COLO829 (cell line): ENCODE measurements around the gene CAPN5.
A peak's percentile ranks its signal among the peaks of the same experiment; 100 is the strongest.

ENCODE experiments used
- DNase-seq: peaks from one replicate; pipeline ENCODE4 v3.0.0; 2012; ENCODE audit warnings: low spot score

CAPN5 gene

DNA sequence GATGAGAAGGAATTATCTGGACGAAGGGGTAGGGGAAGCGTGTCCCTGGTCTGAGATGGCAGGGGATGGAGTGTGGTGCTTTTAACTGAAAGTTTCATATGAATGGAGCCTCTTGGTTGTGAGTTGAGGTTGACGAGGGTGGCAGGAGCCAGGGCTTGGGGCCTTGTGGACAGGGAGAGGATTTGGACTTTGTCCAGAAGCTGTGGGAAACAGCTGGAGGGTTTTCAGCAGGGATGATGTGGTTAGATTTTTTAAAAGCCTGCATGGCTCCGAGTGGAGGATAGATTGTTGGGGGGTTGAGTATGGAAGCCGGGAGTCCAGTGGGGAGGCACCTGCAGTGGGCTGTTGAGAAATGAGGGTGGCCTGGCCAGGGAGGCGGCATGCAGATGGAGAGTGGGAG, 86.1 kb downstream of the CAPN5 start:
- no peak for DNase-seq

DNA sequence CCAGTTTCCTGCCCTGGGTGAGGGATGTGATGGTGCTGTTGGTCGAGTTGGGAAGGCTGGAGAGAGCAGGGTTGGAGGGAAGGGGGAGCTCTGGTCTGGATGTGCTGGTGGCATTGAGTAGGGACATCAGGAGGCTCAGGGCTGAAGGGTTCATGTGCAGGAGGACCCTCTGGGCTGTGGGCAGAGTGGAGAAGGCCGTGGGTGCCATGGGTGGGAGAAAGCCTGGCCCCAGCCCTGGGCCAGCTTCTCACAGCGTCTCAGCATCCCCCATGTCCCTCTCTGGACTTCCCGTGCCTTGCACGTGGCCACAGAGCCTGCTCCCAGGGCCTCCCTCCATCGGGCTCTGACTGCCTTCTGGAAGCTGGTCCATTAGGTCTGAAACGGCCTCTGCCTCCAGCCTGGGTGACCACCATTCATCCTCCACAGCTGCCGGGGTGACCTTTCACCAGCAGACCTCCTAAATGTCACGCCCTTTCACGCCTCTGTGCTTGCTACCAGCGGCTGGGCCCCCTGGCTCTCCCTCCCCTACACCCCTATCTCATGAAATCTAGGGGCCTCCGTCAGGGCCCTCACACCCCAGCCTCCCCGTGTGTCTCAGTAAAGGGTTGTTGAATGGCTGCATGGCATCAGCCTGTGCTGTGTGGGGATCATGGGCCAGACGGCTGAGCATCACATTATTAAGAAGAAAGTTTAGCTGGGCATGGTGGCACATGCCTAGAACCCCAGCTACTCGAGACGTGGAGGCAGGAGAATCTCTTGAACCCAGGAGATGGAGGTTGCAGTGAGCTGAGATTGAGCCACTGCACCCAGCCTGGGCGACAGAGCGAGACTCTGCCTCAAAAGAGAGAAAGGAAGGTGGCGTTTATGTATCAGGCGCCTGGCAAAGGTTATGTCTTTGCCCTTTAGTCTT, 86.8 kb downstream of the CAPN5 start:
- DNase-seq = no peak

DNA sequence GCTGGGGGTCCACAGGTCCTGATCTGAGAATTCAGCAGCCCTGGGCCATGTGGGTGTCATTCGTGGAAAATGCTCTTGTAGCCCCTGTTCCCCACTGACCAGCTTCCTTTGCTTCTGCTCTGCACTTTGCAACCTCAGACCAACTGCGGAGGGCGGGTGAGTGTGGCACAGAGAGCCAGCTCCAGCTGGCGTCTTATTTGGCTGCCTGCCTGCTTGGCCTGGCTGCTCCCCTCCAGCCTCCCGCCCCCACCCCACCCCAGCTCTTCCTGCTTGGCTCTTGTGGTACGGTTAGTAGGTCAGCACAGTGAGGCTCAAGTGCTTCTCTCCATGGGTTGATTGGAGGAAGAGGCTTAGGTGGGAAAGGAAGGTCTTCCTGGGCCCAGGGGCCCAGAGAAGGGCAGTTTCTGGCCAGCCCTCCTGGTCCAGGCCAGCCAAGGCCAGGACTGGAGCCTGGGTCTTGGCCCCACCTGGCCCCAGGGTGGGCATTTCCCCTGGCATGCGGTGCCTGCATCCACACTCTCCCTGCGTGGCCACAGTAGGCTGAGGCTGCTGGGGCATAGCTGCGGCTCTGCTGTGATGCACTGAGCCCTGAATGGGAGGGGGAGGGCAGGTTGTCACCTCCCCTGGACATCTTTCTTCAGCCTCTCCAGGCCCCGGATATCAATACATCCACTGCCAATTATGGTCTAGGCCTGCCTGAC, 87.8 kb downstream of the CAPN5 start:
- no peak for DNase-seq

DNA sequence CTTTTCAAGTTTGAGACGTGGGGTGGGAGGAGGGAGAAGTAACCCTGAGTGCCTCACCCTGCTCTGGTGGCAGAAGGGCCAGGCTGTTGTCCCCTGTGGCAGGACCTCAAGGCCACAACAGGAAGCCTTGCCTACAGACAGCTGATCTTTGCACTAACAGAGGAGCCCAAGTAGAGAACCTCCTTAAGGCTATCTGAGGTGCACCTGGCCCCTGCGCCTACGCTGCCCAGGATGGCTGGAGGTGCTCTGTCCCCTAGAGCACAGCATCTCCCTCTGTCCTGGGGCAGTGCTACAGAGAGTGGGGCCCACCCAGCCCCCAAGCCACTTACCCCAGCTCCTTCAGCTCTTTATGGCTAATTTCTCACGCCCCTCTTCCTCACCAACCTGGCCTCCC, 88.3 kb downstream of the CAPN5 start:
- no peak for DNase-seq

DNA sequence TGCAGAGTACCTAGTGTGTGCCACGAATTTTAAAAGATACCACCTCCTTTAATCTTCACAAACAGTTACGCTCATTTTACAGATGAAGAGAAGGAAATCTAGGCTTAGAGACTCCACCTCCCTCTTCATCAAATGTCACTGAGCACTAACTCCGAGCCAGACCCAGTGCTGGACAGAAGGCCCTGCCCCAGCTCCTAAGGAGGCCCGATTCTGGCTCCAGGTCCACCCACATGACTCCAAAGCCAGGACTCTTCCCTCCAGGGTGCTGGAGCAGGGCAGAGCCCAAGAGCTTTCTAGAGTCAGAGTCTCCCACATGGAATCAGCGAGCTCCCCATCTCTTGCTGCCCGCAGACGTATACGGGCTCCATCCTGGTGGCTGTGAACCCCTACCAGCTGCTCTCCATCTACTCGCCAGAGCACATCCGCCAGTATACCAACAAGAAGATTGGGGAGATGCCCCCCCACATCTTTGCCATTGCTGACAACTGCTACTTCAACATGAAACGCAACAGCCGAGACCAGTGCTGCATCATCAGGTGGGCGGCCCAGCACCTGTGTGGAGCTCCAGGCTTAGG, 88.9 kb downstream of the CAPN5 start:
- DNase-seq = no peak

DNA sequence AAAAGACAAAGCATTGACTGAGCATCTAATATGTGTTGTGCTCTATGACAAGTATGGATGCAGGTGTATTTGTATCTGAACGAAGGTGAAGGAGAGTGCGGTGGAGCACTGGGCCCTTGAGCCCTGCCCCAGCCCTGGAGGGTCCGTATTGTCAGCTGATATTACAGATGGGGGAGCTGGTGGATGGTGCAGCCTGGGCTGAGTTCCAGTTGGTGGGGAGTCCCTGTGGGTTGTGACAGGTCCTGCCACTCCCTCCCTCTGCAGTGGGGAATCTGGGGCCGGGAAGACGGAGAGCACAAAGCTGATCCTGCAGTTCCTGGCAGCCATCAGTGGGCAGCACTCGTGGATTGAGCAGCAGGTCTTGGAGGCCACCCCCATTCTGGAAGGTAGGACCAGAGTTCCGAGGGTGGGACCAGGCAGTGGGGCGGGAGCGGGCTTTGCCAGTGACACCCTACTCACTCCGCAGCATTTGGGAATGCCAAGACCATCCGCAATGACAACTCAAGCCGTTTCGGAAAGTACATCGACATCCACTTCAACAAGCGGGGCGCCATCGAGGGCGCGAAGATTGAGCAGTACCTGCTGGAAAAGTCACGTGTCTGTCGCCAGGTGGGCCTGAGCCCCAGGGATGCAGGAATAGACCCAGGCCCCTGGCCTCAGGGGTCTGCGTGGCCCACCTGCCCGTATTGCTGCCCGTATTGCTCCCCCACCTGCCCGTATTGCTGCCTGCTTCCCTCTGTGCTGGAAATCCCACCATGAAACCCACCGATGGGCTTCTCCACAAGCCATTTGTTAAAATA, 89.8 kb downstream of the CAPN5 start:
- no peak for DNase-seq

DNA sequence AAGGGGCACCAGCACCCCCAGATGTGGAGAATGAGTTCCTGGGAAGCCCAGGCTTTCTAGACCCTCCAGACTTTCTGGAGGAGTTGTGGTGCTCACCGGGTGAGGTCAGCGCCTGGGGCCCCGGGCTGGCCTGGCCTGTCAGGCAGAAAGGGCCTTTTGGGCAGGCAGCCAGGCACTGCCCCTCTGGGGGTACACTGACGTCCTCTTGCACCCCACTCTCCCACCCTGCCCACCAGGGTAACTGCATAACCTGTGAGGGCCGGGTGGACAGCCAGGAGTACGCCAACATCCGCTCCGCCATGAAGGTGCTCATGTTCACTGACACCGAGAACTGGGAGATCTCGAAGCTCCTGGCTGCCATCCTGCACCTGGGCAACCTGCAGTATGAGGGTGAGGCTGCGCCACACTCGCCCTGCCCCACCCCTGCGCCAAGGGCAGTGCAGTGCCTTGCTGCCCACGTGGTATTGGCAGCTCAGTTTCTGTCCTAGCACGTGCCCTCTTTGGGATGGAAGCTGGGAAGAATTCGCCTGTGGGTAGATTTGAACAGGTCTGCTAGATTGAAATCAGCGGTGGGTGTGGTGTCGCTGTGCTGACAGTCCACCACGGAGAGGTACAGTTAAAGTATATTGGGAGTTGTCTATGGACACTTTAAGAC, 91.4 kb downstream of the CAPN5 start:
- DNase-seq = no peak

DNA sequence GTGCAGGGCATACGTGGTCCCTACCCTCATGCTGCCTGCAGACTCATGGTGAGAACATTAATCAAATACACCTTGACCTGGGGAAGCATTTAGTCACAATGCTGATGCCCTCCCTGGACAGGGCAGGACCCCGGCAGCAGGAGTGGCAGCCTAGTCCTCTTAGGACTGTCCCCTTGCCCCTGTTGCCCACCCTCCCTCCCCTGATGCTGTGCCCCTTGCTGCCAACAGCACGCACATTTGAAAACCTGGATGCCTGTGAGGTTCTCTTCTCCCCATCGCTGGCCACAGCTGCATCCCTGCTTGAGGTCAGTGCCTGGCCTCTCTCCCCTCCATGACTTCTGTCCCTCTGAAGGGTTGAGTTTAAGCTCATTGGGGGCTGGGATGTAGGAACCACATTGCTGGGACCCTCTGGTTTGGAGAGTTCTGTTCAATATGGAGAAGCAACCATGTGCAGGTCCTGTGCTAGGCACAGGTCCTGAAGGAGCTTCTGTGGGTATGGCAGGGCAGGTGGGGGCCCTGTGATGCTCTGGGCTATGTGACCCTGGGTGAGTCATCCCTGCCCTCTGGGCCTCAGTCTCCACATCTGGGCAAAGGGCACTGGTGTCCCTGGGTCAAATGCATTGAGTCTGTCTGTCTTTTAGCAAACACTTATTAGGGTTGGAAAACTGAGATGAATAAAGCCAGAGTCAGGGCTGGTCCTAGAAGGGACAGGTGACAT, 92.6 kb downstream of the CAPN5 start:
- DNase-seq = no peak

DNA sequence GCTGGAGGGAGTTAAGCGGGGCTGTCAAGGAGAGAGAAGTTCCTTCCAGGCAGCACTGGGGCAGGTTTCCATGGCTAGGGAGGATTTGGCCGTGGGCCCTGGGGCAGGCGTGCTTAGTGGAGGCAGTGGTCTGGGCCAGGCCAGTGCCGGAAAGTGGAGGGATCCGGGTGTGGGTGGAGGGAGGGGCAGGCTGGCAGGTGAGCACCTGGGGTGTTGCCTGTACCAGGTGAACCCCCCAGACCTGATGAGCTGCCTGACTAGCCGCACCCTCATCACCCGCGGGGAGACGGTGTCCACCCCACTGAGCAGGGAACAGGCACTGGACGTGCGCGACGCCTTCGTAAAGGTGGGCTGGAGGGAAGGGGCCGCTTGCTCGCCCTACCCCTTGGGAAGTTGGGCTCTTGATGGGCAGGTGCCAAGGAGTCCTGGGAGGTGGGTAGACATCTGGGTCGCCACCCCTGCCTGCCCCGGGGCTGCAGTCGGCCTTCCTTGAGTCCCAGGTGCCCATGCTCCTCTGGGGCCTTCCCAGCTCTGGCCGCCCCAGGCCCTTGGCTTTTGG, 93.2 kb downstream of the CAPN5 start:
- DNase-seq = no peak

DNA sequence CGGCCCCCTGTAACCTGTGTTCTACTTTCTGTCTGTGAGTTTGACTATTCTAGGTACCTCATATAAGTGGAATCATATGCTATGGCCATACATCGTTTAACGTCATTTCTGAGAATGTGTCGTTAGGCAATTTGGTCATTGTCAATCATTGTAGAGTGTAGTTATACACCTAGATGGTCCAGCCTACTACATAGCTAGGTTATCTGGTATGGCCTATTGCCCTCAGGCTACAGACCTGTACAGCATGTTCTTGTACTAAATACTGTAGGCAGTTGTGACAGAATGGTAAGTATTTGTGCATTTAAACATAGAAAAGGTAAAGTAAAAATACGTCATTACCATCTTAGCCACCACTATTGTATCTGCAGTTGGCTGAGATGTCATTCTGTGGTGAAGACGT, 96.5 kb downstream of the CAPN5 start:
- no peak for DNase-seq

DNA sequence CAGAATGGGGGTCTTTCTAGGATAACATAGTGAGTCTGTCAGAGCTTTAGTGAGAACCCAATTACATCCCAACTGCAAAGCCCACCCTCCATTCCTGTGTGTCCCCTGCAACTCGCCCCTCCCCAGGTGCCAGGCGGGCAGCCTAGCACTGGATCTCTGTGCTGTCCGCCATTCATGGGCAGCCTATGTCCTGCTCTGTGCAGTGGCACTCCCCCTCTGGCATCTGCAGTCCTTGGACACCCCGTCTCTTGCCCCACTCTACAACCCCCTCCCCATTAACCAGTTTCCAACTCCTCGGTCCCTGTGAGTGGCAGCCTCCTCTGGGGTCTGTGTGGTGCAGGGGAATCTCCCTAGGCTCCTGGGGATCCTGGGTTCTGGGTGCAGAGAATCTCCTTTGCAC, 98.3 kb downstream of the CAPN5 start:
- no peak for DNase-seq

DNA sequence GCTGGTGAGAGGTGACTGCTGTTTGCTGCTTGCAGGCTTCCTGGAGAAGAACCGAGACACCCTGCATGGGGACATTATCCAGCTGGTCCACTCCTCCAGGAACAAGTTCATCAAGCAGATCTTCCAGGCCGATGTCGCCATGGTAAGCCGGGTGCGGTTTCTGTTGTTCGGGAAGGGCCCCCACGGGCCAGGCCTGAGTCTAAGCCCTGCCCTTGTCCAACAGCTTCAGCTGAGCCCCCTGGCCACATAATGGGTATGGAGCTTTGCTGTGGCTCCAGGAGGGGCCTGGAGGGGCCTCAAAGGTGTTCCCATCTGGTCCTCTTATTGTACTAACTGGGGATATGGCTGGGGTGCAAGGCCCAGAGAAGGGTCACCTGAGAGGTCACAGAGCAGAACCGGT, 99.2 kb downstream of the CAPN5 start:
- no peak for DNase-seq

DNA sequence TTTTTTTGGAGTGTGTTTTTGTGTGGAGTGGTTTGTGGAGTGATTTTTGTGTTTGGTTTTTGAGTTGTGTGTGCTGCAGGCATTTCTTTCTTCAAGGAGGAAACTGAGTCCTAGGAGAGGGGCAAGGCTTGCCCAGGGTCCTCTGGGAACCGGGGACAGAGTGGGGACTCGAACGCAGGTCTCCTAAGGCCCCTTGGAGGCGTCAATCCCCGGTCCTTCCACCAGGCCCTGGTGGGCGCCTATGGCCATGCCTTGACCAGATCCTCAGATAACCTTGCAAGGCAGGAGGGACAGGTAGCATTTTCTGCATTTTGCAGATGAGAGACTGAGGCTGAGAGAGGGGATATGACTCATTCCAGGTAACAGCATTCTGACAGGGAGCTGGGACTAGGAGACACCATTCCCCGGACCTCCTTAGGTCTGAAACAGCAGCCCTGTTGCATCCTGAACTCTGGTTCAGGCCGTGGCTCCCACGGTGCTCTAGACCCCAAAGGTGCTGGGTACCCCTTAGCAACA, 100.4 kb downstream of the CAPN5 start:
- no peak for DNase-seq

DNA sequence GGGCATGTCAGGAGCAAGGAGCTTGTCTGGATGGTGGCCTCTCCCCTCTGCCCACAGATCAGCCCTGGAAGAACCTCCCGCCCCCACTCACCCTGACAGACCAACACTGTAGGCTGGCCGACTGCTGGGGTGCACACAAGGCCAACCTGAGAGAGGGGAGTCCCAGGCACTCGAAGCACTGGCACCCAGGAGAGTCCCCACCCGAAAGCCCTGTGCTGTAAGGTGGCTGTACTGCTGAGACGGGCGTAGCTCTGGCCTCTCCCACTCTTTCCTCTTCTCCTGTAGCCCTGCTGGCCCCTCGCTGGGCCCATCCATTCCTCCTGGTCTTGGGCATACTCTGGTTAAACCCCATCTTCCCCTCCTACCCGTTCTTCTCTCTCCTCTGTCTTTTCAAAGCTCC, 101.0 kb downstream of the CAPN5 start:
- DNase-seq = no peak

DNA sequence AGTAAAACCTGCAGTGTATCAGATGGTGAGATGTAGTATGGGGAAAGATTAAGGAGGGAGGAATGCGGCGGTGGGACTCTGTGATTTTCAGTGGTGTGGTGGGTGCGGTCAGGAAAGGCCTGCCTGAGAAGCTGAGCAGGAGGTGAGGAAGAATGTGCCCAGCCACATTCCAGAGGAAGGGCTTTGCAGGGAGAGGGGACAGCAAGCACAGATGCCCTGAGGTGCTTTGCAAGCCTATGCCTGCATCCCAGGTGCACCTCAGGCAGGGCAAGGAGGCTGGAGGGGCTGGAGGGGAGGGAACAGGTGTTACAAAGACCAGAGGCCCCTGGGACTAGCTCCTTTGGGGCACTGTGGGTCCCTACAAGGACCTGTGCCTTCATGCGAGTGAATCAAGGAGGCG, 103.3 kb downstream of the CAPN5 start:
- DNase-seq = no peak

DNA sequence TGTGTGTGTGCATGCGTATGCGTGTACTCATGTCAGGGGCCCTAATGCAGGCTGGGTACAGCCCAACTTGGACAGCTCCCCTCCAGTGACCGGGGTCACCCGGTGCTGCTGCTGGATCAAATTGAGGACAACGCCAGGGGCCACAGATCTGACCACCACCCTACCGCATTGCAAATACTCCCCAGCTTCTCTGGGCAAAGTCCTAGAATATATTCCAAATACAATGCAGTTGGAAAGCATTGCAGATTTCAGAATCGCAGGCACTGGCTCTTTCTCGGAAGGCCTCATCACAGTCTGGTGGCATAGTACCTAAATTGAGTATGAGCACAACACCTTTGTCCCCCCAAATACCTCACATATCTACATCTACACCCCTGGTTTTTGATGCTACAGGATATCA, 104.5 kb downstream of the CAPN5 start:
- DNase-seq = no peak

DNA sequence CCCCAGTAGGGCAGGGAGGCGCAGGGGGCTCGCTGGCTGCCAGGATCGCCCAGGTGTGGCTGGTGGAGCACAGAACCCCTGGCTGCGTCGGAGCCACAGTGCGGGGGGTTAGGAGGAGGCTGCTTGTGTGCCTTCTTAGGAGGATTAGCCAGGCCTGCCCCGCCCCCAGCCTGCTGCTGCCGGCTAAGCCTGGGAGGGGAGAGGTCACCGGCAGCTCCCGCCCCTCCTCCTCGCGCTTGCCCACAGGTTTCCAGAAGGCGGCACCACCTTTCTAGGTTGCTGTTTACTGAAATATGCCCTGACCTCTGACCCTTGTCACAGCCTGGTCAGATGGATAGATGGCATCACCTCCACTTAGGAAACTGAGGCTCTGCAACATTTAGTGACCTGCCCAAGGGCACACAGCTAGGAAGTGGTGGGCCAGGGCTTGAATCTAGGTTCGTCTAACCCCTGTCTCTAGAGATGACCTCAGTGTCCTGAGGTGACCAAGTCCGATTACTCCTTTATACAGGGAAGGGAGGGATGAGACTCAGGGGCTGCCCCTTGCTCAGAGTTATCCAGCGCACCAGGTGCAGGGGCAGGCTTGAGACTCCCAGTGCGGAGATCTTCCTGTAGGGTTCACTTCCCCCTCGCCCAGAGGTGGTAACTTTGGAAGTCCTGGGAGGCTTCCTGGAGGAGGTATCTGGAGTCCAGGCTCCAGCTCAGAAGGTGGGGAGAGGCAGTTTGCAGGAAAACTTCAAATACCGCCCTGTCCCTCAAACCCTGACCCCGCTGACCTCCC, 105.3 kb downstream of the CAPN5 start:
- DNase-seq = no peak

DNA sequence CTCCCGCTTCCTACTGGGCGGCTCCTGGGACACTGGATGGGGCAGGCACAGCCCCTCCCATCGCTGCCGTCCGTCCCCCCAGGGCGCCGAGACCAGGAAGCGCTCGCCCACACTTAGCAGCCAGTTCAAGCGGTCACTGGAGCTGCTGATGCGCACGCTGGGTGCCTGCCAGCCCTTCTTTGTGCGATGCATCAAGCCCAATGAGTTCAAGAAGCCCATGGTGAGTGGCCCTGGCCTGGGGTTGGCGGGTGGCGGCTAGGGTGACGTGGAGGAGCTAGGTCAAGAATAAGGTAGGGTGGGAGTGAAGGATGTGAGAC, 105.9 kb downstream of the CAPN5 start:
- peak; percentile 50 for DNase-seq

DNA sequence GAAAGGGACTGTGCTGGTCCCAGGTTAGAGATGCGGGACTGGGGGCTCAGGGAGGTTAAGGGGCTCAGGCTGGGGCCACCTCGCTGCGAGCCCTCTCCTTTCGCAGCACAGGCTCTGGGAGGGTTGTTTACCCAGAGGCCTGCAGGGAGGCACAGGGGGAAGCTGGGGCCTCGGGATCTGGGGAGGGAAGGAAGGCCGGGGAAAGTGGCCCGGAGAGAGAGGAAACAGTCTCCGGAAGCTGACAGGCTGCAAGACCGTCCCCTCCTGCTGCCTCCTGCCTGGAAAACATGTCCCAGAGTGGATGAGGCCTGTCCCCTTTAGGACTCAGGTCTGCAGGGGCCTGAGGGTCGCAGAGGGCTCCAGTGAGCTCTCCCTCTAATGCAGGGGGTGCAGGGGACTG, 106.7 kb downstream of the CAPN5 start:
- no peak for DNase-seq

DNA sequence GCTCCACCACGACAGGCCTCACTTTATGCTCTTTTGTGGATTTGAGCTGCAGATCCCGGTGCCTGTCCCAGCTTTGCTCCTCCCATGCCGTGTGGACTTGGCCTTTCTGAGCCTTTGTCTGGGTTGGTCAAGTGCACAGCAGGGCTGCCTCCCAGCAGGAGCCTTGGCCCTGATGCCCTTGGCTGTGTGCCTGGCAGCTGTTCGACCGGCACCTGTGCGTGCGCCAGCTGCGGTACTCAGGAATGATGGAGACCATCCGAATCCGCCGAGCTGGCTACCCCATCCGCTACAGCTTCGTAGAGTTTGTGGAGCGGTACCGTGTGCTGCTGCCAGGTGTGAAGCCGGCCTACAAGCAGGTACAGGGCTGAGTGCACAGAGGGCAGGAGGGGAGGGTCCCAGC, 107.8 kb downstream of the CAPN5 start:
- no peak for DNase-seq
